ENCODE results near the gene HOXB9. TPM values are rescaled to one million over a fixed set of nuclear protein-coding genes. Genes with fewer than 3 reads are reported as not detected.

HOXB9 gene
- total RNA-seq, 1 donor, result under 0.01 TPM

DNA sequence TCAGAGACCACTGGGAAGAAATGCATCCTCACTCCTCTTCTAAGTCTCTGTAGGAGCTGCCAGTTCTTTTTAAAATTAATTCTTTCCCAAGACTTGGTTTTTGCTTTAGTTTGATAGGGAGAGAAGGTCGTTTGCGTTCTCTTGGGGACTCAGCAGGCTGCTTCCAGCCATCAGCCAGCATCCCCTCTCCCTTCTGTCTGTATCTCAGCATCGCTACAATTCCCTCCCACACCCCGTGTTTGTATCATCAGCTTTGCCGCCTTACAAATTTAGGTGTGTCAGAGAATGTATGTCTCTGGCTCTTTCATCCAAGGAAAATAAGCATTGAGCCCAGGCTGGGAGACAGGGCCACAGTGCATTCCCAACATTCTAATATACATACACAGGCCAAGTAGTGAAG, 26.8 kb downstream of the HOXB9 start:
- DNase-seq (ENCODE audit: low read depth in 2 of 3, low spot score in 2 of 3), result no peak

DNA sequence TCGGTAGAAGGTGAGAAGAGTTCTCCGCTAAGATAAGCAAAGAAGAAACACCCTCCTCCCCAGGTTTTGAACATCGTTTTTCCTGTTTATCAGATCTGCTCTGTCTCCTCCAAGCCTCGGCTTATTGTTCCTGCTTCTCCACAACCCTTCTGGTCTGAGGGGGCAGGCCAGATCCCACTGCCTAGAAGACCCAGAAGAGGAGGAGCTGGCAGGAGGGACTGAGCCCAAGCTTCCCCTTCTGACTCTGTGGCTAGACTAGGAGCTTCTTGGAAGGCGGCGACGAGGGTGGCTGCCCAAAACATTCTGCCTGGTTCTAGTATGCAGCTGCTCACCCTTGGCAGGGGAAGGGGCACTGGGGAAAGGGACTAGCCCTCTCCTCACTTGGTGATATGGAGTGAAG, 27.4 kb downstream of the HOXB9 start:
- DNase-seq (ENCODE audit: low read depth in 2 of 3, low spot score in 2 of 3), result no peak

DNA sequence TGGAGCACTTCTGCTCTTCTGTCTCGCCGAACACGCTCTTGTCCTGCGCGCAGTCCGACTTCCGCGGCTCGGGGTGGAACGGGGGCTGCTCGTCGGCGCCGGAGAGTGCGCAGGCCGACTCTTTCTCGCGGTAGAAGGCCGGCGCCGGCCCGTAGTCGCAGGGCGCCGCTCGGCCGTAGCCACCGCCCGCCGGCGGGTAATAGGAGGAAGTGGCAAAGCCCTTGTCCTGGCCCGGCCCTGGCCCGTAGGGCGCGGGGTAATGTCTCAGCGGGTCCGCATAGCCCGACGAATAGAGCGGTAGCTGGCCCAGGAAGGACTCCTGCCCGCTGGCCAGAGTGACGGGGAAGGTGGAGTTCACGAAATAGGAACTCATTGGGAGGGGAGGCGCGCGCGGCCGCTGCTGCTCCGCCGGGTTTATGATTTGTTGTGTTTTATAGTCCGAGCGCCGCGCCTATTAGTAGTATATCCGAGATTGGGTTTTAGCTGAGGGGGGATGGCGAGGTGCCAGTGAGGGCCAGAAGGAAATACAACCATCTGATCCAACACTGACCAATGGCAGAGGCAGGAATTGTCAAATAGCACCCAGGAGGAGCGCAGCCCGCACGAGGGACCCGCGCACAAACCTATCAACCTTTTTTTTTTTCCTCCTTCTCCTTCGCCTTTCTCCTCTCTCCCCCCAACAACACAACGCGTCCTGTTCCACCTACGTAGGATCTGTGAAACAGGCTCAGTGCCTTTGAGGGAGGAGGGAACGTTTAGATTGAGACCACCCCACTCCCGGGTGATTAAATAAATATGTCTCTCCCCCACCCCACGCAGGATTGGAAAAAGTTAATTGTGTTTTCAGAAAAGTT, 28.2 kb downstream of the HOXB9 start:
- DNase-seq (ENCODE audit: low read depth in 2 of 3, low spot score in 2 of 3), result peak in 1 of 3 donors; percentile 65

DNA sequence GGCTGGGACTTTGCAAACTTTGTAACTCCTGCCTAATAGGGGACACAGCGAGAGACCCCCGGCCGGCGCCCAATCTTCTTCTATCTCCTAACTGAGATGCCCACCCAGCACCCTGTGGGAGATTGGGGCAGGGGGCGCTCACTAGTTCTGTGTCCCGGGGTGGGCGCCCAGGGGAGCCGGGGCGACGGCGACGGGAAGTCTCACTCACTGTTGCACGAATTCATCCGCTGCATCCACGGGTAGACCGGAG, 28.7 kb downstream of the HOXB9 start:
- DNase-seq (ENCODE audit: low read depth in 2 of 3, low spot score in 2 of 3), result no peak

DNA sequence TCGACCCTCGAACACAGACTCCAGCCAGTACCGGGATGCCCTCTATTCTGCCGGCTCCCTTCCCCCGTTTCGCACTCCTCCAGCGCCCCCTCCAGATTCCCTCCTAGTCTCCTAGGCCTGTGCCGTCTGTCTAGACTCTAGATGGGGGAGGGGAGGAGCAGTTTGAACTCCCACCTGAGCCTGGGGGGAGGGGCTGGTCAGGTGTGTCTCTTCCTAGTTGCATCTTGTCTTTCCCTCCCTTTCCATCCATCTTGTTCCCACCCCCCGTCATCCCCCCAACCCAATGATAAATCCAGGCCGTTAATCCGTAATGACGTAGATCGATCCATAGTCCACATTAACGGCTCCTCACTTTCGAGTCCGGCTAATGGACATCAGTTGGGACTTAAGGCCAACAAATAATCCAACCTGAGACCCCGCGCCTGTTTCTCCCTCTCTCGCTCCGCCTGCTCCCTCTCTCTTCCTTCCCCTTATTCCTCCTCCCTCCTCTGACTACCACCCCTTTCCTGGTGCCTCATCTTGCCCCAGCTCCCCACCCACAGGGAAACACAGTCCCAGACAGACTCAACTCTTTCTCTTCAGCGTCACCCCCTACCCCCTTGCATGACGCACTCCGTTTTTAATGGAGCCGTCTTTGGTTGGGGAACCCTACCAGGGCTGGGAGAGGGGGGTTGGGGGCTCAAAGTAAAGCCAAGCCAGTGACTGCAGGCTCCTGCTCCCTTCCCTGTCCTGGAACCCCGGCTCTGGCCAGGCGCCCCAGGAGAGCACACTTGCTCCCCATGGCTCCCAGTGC, 29.2 kb downstream of the HOXB9 start:
- DNase-seq (ENCODE audit: low read depth in 2 of 3, low spot score in 2 of 3), result no peak

DNA sequence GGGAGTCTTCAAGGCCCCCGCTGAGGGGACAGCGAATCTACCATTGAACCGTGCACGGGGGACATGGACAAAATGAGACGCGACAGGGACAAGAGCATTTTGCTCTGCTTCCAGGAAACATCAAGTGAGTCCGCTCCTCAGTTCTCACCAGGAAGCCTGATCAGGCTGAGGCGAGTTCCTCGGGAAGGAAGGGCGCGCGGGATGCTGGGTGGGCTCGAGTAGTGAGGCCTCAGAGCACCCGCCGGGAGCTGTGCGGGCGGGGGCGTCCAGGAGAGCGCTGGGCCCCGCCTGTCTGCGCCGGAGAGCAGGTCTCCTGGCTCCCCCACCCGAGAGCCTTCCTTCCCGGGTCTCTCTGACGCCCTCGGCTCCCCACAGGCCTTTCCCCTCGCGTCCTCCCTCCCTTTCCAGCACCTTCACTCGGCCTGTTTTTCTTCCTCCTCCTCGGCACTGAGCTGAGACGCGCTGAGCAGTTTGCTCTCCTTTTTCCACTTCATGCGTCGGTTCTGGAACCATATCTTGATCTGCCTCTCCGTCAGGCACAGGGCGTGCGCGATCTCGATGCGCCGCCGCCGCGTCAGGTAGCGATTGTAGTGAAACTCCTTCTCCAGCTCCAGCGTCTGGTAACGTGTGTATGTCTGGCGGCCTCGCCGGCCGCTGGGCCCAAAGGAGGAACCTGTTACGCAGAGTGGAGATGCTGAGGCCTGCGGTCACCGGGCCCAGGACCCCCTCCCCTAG, 30.0 kb downstream of the HOXB9 start:
- DNase-seq (ENCODE audit: low read depth in 2 of 3, low spot score in 2 of 3), result no peak

DNA sequence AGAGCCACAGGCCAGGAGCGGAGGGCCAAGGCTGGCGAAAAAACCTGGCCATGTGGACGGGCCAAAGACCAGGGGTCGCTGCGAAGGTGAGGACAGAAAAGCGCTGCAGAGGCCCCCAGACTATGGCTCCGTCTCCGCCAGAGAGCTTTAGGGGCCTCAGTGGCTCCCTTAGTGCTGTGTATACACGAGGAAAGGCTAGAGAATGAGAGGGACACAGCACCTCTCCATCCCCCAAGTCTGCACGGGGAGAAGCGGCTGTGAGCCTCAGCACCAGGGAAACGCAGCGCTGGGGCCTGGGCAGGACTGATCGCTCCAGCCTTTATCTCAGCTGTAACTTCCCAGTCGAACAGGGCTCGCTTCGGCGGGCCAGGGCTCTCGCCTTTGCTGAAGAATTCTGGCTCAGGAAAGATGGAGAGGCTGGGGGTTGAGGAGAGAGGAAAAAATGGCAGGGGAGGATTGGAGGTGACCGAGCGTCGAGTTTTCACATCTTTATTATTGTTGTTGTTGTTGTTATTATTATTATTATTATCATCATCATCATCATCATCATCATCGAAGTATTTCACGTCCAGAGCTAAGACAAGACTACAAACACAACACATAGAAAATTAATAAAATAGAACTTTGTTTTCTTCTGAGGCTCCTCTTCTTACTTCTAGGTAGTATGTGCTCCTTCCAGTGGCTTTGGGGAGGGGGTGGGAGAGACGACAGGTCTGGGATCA, 30.7 kb downstream of the HOXB9 start:
- DNase-seq (ENCODE audit: low read depth in 2 of 3, low spot score in 2 of 3), result no peak

DNA sequence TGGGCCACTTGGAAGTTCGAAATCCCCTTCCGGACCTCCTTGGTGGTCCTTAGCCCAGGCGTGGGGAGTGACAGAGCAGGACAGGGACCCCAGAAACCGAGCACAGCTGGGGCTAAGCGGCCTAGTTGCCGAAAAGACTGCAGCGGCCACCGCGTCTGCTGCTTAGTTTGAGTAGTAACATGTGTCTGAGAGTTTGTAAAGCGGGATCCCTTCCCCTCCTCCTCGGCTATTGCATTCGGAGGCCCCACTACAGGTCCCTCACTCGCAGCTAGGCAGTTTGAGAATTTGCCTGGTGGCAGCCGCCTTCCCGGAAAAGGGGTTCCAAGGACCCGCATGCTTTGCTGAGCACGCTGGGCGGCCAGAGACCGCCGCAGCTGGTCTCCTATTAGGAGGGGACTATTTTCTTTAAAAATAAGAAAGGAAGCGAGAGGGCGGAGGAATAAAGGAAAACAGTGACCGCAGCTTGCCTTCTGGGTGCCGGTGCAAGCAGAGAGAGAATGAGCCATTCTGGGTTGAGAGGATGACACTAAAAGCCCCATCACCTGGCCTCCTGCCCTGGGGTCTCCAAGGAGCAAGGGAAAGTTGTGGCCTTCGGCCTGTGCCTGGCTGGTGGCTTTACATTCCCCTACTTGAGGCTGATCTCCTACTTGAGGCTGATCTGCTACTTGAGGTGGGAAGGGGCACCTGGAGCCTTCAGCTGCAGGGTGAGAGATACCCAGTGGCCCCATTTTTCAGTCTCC, 31.4 kb downstream of the HOXB9 start:
- DNase-seq (ENCODE audit: low read depth in 2 of 3, low spot score in 2 of 3), result no peak

DNA sequence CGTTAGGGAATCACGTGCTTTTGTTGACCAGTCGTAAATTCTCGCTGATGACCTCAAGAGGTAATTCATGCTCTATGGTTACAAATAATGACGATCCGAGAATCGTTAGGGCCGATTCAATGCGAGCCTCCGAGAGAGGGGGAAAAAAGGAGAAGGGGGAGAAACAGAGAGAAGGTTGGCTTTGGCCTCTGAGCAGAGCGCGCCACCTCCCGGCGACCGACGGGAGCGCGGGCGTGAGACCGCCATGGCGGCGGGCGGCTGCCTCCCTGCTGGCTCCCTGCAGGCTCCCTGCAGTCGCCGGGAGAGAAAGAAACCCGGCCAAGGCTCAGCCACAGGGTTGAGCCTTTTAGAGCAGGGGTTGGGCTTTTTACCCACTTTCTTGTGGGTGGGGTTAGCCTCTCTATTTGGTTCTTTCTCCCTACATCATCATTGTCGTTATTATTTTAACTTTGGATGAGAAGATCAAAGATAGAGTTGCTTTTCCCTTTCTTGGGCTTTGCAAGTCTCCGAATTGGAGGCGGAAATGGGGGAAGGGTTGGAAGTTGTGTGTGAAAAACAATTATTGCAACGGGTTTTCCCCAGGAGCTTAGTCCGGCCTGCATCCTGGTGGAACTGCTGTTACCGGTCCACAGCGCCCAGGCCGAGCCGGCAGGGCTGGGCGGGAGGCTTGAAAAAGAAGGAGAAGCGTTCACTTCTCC, 32.2 kb downstream of the HOXB9 start:
- DNase-seq (ENCODE audit: low read depth in 2 of 3, low spot score in 2 of 3), result peak; percentile 60 to 86 (median 80)

DNA sequence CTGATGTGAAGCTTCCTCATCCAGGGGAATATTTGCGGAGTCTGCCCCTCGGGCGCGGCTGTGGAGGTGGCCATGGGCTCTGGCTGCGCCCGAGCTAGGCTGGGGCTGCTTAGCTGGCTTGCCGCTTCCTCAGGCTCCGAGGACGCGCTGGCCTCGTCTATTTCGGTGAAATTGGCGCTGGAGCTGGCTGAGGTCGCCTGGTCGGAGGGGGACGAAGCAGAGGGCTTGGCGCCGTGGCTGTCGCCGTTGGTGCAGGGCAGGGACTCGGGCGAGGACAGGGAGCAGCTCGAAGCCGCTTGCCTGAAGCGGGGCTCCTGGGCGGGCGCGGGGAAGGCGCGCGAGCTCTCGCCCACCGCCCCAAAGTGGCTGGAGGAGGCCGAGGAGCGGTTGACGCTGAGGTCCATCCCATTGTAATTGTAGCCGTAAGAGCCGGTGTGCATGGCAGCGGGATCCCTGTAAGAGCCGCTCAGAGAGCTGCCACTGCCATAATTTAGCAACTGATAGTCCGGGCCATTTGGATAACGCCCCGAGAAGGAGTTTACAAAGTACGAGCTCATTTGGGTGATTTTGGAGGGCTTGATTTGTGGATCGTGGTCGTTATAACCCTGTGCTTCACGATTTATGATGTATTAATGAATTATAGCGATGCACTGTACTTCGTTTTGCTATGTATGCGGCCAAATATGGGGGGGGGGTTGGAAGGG, 32.9 kb downstream of the HOXB9 start, which contains the start of gene HOXB5:
TSS of gene HOXB5 (minus strand) at position 654 of the 704 bp plus-strand sequence. CDS start at position 557, 97 bp downstream.
- no peak for DNase-seq (ENCODE audit: low read depth in 2 of 3, low spot score in 2 of 3)

DNA sequence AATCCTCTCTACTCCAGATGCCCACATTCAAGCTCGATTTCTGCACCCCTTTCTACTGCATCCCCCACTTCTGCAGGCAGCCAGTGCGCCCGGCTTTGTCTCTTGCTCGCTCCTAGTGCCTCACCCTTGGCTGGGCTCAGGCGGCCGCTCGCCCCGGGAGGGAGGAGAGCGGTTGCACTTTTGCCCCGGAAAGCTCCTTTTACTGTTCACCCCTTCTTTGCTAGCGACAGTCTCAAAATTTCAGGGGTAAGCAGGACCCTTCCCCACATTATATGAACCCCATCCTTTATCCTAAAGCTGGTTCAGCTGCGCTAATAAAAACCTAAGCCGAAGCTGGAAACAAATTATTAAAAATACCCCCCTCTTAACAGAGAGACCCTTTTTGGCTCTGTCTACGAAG, 33.6 kb downstream of the HOXB9 start:
- no peak for DNase-seq (ENCODE audit: low read depth in 2 of 3, low spot score in 2 of 3)

DNA sequence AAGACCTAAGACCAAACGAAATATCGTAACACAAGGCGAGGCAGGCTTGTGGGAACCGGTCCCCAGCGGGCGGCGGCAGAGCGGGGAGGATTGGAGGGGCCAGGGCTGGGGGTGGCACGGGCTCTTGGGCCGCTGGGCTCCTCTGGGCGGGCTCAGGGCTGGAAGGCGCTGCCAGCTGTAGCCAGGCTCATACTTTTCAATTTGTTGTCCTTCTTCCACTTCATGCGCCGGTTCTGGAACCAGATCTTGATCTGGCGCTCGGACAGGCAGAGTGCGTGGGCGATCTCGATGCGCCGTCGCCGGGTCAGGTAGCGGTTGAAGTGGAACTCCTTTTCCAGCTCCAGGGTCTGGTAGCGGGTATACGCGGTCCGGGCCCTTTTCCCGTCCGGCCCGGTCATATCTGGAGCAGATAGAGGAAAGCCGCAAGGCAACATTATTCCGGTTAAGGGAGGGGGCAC, 34.1 kb downstream of the HOXB9 start:
- DNase-seq (ENCODE audit: low read depth in 2 of 3, low spot score in 2 of 3), result no peak

DNA sequence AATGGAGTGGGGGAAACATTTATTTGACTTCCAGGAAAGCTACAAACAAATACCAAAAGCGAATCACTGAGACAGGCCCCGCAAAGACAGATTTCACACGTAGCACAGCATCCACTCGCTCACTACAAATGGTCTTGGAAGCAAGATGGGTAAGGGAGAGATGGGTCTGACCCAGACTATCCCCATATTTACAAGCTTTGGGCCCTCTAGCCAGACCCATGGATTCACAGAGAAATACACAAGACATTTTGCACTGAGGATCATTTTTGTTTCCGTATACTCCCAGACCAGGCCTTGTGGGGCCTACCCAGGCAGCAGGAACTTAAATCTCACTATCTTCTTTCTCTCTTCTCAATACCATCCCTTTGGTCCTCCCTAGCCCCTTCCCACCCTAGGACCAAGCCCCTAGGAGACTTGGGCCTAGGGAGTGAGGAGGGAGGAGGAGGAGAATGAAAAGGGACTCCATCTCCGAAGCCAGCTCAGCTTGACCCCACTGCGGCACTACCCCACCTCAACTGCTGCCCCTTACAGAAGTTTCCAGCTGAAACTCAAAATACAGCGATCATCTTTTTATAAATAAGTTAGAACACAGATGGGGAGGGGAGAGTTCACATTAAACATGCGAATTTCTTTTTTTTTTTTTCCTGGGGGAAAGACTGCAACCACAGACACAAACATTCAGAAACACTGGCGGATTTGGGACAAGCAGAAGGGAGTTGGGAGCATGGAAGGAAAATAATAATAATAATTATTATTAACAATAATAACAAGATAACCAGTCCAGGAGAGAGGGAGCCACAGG, 34.7 kb downstream of the HOXB9 start:
- no peak for DNase-seq (ENCODE audit: low read depth in 2 of 3, low spot score in 2 of 3)

DNA sequence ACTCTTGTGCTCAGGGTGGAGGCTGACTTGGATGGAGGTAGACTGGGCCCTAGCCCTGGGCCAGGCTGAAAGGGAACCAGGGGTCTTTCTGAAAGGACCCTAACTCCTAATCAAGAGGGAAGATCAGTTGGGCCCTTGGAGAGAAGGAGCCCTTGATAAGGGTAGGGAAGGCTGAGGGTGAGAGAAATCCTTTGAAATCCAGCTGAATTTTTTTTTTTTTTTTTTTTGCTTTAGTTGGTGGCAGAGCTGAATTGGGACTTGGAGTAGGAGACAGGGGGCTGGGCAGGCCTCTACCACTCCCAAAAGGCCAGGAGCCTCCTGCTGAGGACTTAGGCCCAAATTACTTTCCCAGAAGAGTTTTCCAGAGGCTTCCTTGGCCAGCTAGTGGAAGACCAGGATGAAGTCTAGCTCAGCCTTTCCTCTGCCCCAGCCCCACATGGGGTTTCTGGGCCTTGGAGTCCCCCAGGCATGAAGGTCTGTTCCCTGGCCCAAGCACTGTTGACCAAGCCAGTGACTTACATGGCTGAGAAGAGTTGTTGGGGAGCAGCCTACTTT, 35.5 kb downstream of the HOXB9 start:
- DNase-seq (ENCODE audit: low read depth in 2 of 3, low spot score in 2 of 3), result no peak

DNA sequence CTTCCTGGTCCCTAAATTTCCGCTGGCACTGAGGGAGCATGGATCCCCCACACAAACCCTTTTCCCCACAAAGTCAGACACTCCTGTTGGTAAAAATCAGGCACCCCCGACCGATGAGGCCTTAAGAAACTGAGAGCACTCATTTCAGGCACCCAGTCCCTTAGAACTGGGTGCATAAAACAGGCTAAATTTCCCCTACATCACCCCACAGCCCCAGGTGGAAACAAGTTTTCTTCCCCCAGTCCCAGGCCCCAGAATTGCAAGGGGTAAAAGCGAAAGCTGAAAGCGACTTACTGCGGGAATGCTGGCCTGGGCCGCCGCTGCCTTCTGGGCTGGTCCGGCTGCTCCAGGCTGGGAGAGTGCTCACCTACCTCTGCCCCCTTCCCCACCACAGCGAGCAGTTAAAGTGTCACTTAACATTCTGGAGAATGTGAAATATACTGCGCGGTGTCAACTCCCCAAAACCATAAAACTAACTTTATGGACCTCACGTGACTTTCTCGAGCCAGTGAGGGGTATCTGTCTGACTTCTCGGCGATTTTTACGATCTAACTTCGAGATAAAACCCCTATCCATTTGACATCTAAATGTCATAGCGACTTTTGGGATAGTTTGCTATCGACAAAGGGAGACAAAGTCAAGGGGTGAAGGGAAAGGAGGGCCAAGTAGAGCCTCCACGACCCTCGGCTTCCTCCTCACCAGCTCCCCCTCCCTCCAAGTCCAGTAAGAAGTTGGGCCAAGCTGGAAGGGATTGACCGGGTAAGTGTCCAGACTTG, 36.1 kb downstream of the HOXB9 start, which contains the start of gene HOXB3:
TSS of gene HOXB3 (minus strand) at position 411 of the 776 bp plus-strand sequence. CDS start 37,767 bp downstream, outside the sequence.
- DNase-seq (ENCODE audit: low read depth in 2 of 3, low spot score in 2 of 3), result peak in 1 of 3 donors; percentile 62

DNA sequence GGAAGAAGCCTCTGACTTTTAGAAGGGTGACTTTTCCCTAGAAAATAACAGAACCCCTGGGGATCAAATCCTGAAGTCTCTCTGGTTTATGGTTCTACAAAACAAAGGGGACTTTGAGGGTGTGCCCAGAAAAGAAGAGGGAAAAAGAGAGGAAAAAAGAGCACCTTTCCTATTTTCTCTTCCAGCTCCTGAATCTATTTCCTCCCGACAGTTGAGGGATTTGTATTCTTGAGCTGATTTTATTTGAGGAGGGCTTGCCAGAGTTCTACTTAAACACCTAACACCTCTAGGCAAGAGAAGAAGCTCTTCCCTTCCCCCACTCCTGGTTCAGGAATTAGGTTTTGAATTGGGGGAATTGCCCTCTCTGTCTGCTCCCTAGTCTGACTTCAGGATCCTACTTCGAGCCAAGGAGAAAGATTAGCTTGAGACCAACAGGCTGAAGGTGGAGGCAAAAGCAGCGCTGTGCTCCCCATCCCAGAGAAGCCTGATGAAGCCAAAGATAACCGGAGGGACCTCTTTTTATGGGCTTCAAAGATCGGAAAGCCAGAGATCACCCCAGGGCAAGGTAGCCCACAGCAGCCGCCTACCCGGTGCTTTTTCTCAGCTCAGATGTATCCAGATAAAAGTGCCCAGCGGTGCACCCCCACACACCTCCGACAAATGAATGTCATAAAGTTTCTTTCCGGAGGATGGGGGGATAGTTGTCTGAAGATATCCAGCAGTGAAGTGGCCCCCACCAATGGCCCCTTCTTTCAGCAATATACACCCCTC, 36.9 kb downstream of the HOXB9 start:
- DNase-seq (ENCODE audit: low read depth in 2 of 3, low spot score in 2 of 3), result no peak

Measured in hematopoietic multipotent progenitor cell (in vitro differentiated cells).